Ascending aorta (tissue), 2 donors: ENCODE results near the gene IQCM. TPM values are rescaled to one million over a fixed set of nuclear protein-coding genes. Genes with fewer than 3 reads are reported as not detected.

Experiments
- DNase-seq, 2 donors: peaks; one replicate each; pipeline ENCODE4 v3.0.0-alpha.2; 2019; ENCODE audit warnings: low spot score in 2 of 2
- H3K27ac ChIP-seq, 2 donors: fragments of 200-600 bp; sonication (generic); one replicate each; pipeline ENCODE4 v1.5.1; 2016 to 2017; ENCODE audit warnings: mild to moderate bottlenecking in 1 of 2
- H3K27me3 ChIP-seq: fragments of 200-600 bp; sonication (generic); one replicate; pipeline ENCODE4 v1.5.1; 2017
- H3K36me3 ChIP-seq, 2 donors: fragments of 200-600 bp; sonication (generic); one replicate each; pipeline ENCODE4 v1.5.1; 2016
- H3K4me1 ChIP-seq, 2 donors: fragments of 200-600 bp; sonication (generic); one replicate each; pipeline ENCODE4 v1.5.1; 2016 to 2017; ENCODE audit warnings: mild to moderate bottlenecking in 1 of 2
- H3K4me3 ChIP-seq, 2 donors: fragments of 200-600 bp; sonication (generic); one replicate each; pipeline ENCODE4 v1.5.1; 2016 to 2017; ENCODE audit warnings: mild to moderate bottlenecking in 1 of 2
- H3K9me3 ChIP-seq, 2 donors: fragments of 200-600 bp; sonication (generic); one replicate each; pipeline ENCODE4 v1.5.1; 2016
- CTCF ChIP-seq, 3 experiments: fragments of 200-600 bp in 2 of 3; fragments of 450-650 bp in 1 of 3; sonication (generic) in 2 of 3; IDR thresholded peaks; one replicate each; pipeline ENCODE4 v1.5.1; 2016 to 2019; ENCODE audit warnings: antibody characterized with exemption in 3 of 3, mild to moderate bottlenecking in 1 of 3, moderate library complexity in 1 of 3
- intact Hi-C: fragments of 100-400 bp; cut with DNase I; formaldehyde crosslinking; loops from one replicate; pipeline ENCODE4 v1.15.1; 2023
- total RNA-seq: library from RNA; depleted of rRNA; stranded (reverse); fragments of >200 nt; gene quantifications from one replicate; pipeline ENCODE4 v1.1.0, GENCODE V29; 2016

Gene IQCM
- total RNA-seq, 1 donor from 2014 or later: not detected

GRCh38 chr4:149684516-149684915 is 131.1 kb downstream of the IQCM start:
- Histone ChIP-seq H3K4me3 (no peak overlapping the region), H3K36me3 (no peaks in the 10 kb centered on the region), H3K4me1 (no peaks in the 10 kb centered on the region), H3K9me3 (no peaks in the 10 kb centered on the region), H3K27me3 (no peaks in the 10 kb centered on the region), H3K27ac (no peak overlapping the region)
- no peak for TF ChIP-seq CTCF (IDR thresholded peaks at IDR 0.05)
- no peak for DNase-seq
- intact Hi-C loops: no loop called here

DNA sequence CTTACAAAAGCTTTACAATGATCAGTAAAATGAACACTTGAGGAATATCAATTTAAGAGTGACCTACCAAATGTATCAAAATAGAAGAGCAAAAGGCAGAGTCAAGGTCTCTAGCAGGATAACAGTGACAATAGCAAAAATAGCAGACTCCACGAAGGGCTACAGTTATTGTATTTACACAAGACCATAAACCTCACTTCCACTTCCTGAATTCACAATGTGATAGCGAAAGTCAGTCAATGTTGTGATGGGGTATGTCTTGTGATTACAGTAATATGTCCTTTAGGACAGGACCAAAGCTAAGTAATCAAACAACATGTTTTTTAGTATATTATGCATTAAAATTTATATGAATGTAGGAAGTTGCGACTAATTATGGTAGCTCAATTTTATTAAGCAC is 139.6 kb downstream of the IQCM start:
- no peaks in the 10 kb centered on the region for H3K27me3 ChIP-seq
- no peaks in the 10 kb centered on the region for H3K4me1 ChIP-seq
- intact Hi-C loops: no loop called here
- DNase-seq: no peak
- H3K9me3 ChIP-seq: peaks cover 0 to 12% of the 10 kb centered on the region in 2 donors
- TF ChIP-seq CTCF (IDR thresholded peaks at IDR 0.05): no peak
- H3K36me3 ChIP-seq: no peaks in the 10 kb centered on the region
- no peak overlapping the region for H3K4me3 ChIP-seq
- no peak overlapping the region for H3K27ac ChIP-seq

- Histone ChIP-seq H3K27me3 (no peaks in the 10 kb centered on the region), H3K4me3 (no peak overlapping the region), H3K9me3 (no peaks in the 10 kb centered on the region), H3K36me3 (no peaks in the 10 kb centered on the region), H3K27ac (no peak overlapping the region), H3K4me1 (no peaks in the 10 kb centered on the region)
- no peak for DNase-seq
- intact Hi-C loops: no loop called here
- TF ChIP-seq CTCF (IDR thresholded peaks at IDR 0.05): no peak
These were observed 169.9 kb downstream of the IQCM start for GRCh38 chr4:149645790-149646189.

- TF ChIP-seq CTCF (IDR thresholded peaks at IDR 0.05): no peak
- intact Hi-C loops: no loop called here
- Histone ChIP-seq H3K36me3 (no peaks in the 10 kb centered on the region), H3K27ac (no peak overlapping the region), H3K27me3 (no peaks in the 10 kb centered on the region), H3K4me1 (no peaks in the 10 kb centered on the region), H3K4me3 (no peak overlapping the region), H3K9me3 (no peaks in the 10 kb centered on the region)
- DNase-seq: no peak
These were observed 177.6 kb downstream of the IQCM start for GRCh38 chr4:149638073-149638472.

GRCh38 chr4:149634368-149634767 is 181.3 kb downstream of the IQCM start:
- H3K4me1 ChIP-seq: no peaks in the 10 kb centered on the region
- H3K27me3 ChIP-seq: no peaks in the 10 kb centered on the region
- TF ChIP-seq CTCF (IDR thresholded peaks at IDR 0.05): no peak
- no peak overlapping the region for H3K4me3 ChIP-seq
- H3K9me3 ChIP-seq: no peaks in the 10 kb centered on the region
- intact Hi-C loops: no loop called here
- H3K27ac ChIP-seq: no peak overlapping the region
- no peaks in the 10 kb centered on the region for H3K36me3 ChIP-seq
- DNase-seq: no peak

DNA sequence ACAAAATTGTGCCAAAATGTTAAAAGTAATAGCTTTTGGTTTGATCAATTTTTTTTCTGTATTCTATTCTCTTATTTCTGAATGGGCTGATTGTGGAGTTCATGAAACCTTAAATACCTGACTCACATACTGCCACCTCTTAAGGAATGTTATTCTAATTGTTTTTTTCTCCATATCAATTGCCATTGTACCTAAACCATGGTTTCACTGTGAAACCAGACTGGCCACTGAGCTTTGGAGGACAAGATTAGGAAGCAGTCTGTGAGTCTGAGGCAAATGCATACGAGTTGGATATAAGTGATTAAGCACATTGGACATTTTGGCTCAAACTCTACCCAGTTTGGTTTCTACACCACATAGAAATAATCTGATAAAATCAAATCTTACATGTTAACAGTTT is 184.0 kb downstream of the IQCM start:
- no peak overlapping the region for H3K4me3 ChIP-seq
- DNase-seq: no peak

More for the DNA sequence above, 184.0 kb downstream of the IQCM start:
- Histone ChIP-seq H3K9me3 (no peaks in the 10 kb centered on the region), H3K27ac (no peak overlapping the region), H3K4me1 (no peaks in the 10 kb centered on the region), H3K27me3 (no peaks in the 10 kb centered on the region), H3K36me3 (no peaks in the 10 kb centered on the region)
- TF ChIP-seq CTCF (IDR thresholded peaks at IDR 0.05): no peak
- intact Hi-C loops: no loop called here
